ELF-1 (cell line): ENCODE data around the gene FOXP1.
"Not testable (repeated sequence)": the region's sequence is repeated elsewhere in the genome, so short reads cannot be mapped to it uniquely, and the experiment has no call there.

Experiments
- DNase-seq: peaks from one replicate; pipeline ENCODE4 v3.0.0-alpha.2; 2016; ENCODE audit warnings: low read depth, low spot score

Gene FOXP1

DNA sequence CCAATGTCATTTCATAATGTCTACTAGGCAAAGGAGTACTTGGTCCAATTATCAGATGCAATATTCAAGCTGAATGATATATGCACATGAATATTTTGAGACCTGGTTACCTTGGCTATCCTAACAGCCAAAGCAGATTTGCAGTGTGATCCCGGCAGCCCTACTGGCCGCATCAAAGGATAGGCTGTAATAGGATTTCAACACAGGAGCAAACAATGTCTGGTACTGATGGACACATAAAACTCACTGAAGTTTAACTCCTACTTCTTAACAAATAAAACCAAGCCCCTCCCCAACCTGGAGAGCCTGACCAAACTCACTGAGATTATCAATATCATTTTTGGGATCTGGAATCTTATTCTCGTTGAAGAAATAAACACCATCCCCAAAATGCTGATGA is 130.2 kb downstream of the FOXP1 start:
- no peak for DNase-seq

- no peak for DNase-seq
These were observed 131.7 kb downstream of the FOXP1 start for GRCh38 chr3:71451812-71452211.

DNA sequence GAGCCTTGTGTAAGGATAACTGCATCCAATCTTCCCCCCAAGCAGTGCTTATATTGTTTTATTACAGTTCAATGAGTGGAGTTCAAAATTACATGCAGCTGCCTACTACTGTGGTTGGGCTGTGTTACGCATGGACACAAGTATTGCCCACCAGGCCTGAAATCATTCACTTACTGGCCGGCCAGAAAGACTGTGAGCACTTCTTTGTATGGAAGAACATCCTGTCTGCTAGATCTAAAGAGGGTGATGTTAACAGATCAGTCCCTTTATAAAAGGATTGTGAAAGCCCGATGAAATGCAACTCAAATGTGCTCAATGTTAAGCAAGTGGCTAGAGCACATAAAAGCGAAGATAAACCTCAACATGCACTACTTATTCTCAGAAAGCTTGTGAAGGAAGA is 132.5 kb downstream of the FOXP1 start:
- no peak for DNase-seq

DNA sequence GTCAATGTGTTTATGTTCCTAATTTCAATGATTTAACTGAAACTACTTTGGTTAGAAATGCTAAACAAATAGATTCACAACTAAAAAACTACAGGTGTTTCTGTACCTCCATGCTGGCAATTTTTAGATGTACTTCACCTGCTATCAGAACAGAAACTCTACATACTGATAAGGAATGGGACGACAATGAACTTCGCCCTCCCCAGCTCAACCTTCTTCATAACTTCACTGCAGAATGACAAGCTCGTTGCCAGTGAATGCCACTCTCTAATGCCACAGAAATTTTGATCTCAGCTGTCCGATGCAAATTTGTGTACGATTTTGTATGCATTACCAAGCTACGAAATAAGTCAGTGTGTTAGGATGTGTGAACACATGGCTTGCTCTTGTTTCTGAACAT is 133.4 kb downstream of the FOXP1 start:
- DNase-seq = no peak

DNA sequence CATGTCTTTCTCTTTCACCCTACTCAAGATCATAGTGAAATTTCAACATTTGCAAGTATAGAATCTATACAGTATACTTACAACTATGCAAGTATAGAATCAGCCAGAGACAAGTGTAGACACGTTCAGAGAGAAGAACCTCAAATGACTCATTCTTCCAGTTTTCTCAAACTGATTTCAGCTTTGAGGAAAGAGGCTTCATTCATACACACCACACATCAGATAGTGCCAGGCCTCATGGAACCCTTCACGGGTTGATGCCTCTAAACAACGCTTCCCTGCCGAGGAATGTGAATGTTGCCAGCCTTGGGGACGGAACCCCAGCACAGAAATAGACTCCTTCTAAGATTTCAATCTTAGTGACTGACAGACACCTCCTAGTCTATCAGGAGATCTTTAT is 135.7 kb downstream of the FOXP1 start:
- DNase-seq = no peak

DNA sequence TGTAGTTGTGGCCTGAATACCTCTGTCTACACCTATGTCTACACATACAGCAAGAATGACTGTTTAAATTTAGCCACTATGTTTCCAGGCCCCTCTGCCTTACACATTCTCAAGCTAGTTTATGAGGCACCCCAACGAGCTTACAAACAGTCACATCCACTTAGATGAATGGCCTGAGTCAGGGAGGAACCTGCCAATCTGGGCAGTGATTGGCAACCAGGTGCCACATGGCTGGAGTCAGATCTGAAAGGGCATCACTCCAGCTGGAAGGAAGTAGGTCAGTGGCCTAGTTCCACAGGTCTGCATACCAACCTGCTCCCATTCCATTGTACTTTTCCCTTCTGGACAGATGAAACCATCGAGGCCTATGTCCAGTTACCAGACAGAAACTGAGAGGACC is 136.3 kb downstream of the FOXP1 start:
- DNase-seq = no peak

DNA sequence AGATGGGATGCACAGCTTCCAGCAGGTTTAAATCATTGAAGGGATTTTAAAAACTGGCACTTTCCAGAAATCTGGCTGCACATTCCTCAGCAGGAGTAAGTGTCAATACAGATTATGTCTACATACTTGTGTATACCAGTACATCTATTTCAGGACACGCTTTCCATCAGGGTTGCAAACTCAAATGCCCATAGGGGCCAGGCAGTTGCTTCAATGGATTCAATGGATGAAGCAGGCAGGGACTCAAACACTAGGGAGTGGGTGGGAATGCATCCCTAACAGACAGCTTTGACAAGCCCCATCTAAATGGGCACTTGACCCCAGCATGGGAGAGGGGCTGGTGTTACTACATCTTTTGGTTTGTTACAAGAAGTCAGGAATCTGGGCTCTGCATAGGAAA is 136.8 kb downstream of the FOXP1 start:
- no peak for DNase-seq

GRCh38 chr3:71446260-71446659 is 137.3 kb downstream of the FOXP1 start:
- DNase-seq = no peak

GRCh38 chr3:71444861-71445259 is 138.7 kb downstream of the FOXP1 start:
- no peak for DNase-seq

DNA sequence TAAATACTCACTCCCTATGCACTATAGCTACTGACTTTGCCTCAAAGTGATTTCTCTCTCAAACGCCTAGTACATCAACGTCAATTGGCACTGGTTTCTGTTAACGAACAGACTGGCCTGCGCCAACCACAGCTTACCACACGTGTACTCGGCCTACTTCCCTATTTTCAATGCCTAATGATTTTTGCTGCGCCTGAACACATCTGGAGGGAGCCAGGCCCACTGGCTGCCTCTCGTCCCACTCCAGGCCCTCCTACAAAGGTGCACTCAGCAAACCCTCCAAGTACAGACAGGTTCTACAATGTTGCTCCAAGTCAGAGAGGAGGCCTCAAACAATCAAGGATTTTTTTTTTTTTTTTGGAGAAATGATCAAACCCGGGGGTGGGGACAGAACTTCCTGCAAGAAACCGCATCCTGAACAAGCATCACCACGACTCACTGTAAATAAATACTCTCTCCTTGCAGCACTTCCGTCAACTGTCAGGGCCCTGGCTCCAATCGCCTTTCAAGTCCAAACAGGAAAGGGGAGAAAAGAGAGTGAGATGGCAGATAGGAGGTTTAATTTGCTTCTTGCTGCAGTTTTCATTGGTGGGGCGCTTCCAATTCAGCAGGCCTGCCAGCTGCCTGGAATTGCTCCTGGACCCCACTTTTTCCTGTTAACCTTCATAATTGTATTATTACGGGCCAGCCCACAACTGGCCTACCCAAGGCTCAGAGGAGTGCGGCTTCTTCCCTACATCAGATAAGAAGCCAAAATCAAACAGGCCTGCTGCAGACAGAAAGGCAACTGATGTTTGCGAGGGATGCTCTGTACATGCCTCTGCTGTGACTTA is 139.3 kb downstream of the FOXP1 start:
- DNase-seq = peak; percentile 24

DNA sequence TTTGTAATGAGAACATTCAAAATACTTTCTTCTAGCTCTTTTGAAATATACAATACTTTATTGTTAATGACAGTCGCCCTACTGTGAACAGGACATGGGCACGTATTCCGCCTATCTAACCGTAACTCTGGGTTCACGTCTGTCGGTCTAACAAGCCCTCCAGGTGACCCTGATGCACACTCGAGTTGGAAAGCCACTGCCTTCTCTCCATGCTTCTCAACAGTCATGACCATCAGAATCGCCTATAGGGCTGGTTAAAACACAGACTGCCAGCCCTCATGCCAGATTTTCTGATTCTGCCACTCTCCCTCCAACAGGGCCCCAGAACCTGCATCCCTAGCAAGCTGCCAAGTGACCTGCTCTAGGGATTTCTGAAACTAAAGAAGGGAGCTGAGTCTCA is 140.2 kb downstream of the FOXP1 start:
- no peak for DNase-seq

- no peak for DNase-seq
These were observed 140.9 kb downstream of the FOXP1 start for GRCh38 chr3:71442652-71443042.

GRCh38 chr3:71441925-71442651 is 141.4 kb downstream of the FOXP1 start:
- DNase-seq = no peak

GRCh38 chr3:71441217-71441924 is 142.2 kb downstream of the FOXP1 start:
- DNase-seq = no peak

DNA sequence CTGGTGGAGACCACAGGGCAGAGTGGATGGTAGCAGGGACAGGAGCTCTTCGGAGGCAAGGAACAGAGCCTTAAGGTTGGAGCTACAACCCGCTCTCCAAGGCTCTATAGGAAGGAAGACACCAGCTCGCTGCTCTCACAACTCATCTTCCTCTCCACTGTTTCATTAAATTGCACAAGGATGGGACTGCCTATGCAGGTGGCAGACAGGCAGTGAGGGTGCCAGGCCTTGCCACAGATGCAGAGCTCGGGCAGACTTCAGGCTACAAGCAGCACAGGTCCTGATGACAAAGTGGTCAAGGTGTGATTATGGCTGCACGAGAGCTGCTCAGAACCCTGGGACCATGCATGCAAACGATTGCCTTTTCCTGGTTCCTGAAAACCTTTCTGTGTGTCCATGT is 144.6 kb downstream of the FOXP1 start:
- DNase-seq = no peak

GRCh38 chr3:71438071-71438685 is 145.3 kb downstream of the FOXP1 start:
- no peak for DNase-seq

GRCh38 chr3:71436337-71436736 is 147.2 kb downstream of the FOXP1 start:
- DNase-seq = no peak

DNA sequence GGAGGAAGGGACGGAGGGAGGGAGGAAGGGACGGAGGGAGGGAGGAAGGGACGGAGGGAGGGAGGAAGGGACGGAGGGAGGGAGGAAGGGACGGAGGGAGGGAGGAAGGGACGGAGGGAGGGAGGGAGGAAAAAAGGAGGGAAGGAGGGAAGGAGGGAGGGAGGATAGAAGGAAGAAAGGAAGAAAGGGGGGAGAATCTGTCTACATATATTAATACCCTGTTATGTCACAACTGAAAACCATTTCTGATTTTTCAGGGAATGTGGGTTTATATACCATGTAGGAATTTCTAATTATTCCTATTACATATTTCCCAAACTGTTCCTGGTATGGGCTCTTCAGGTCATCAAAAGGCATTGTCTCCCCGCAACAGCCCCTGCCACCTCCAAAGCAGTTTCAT is 147.7 kb downstream of the FOXP1 start:
- not testable (repeated sequence) for DNase-seq

GRCh38 chr3:71433631-71434030 is 149.9 kb downstream of the FOXP1 start:
- DNase-seq = no peak

GRCh38 chr3:71432044-71432975 is 151.2 kb downstream of the FOXP1 start:
- DNase-seq = no peak

GRCh38 chr3:71430941-71431552 is 152.5 kb downstream of the FOXP1 start:
- DNase-seq = no peak
